ENCODE results near the gene DAP.

Gene DAP

DNA sequence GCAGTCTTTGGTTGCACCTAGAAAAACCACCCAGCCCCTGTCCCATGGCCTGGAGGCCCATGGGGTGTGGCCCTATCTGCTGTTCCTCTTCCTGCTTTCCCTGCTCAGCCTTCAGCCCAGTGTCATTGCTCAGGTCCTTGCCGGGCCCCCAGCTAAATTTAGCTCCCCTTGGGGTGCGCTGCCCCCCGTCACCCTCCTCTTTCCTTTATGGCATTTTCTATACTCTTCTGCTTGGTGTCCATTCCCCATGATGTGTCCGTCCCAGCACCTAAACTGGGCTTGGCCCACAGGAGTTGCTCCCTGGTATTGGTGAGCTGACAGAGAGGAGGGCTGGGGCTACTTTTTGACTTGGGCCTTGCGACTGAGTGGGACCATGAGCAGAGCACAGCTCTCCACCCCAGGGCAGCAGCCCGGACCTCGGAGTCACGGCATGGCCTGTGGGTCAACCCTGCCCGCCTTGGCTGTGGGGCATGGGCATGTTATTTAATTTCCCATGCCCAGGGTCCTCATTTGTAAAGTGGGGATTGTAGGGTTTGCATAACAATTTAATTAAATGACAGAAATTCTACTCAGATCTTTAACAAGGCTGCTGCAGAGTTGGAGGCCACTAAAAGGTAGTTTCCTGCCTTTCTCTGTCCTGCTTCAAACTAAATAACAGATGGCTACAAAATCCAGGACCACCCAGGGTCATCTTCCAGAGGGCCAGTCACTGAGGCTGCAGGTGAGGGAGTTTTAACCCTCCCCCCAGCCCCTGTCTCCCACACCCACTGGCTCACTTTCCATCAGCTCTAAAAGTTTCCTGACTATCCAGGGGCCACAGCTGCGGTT, 98.2 kb downstream of the DAP start:
- no peaks in the 10 kb centered on the region for H3K36me3 ChIP-seq
- no peak for DNase-seq
- H3K4me3 ChIP-seq (ENCODE audit: low read depth, low read length): no peak overlapping the region
- no peak for TF ChIP-seq CTCF (IDR thresholded peaks at IDR 0.05; ENCODE audit: low read depth, low read length)
- H3K27me3 ChIP-seq: no peaks in the 10 kb centered on the region
- H3K4me1 ChIP-seq: peaks cover 15% of the 10 kb centered on the region
- H3K9me3 ChIP-seq: no peaks in the 10 kb centered on the region

DNA sequence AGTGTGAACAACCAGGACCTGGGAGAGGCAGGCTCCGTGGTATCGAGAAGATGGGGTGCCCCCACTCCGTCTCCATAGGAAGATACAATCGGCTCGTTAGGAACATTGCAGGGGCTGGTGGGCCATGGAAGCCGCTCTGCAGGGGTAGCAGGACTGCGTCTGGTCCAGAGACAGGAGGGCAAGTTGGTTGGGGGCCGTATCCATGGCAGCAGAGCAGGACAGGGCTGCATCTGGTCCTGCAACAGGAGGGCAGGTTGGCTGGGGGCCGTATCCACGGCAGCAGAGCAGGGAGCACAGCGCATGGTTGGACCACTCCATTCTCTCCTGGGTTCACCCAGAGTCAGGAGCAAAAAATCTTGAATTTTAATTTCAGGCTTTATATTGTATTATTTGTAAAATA, 99.0 kb downstream of the DAP start:
- Histone ChIP-seq H3K4me3 (ENCODE audit: low read depth, low read length) (no peak overlapping the region), H3K36me3 (no peaks in the 10 kb centered on the region), H3K27me3 (no peaks in the 10 kb centered on the region), H3K9me3 (no peaks in the 10 kb centered on the region), H3K4me1 (peaks cover 15% of the 10 kb centered on the region)
- DNase-seq: no peak
- TF ChIP-seq CTCF (IDR thresholded peaks at IDR 0.05; ENCODE audit: low read depth, low read length): no peak

- Histone ChIP-seq H3K4me3 (ENCODE audit: low read depth, low read length) (no peak overlapping the region), H3K4me1 (peaks cover 15% of the 10 kb centered on the region), H3K27me3 (no peaks in the 10 kb centered on the region), H3K36me3 (no peaks in the 10 kb centered on the region), H3K9me3 (no peaks in the 10 kb centered on the region)
- no peak for TF ChIP-seq CTCF (IDR thresholded peaks at IDR 0.05; ENCODE audit: low read depth, low read length)
- DNase-seq: no peak
These were observed 99.6 kb downstream of the DAP start for GRCh38 chr5:10661401-10661800.

GRCh38 chr5:10660720-10661387, 100.2 kb downstream of the DAP start:
- Histone ChIP-seq H3K4me1 (peaks cover 15% of the 10 kb centered on the region), H3K36me3 (no peaks in the 10 kb centered on the region), H3K9me3 (no peaks in the 10 kb centered on the region), H3K27me3 (no peaks in the 10 kb centered on the region), H3K4me3 (ENCODE audit: low read depth, low read length) (no peak overlapping the region)
- no peak for DNase-seq
- TF ChIP-seq CTCF (IDR thresholded peaks at IDR 0.05; ENCODE audit: low read depth, low read length): no peak

GRCh38 chr5:10660135-10660534, 100.9 kb downstream of the DAP start:
- H3K9me3 ChIP-seq: no peaks in the 10 kb centered on the region
- H3K4me1 ChIP-seq: peaks cover 22% of the 10 kb centered on the region
- no peaks in the 10 kb centered on the region for H3K36me3 ChIP-seq
- H3K4me3 ChIP-seq (ENCODE audit: low read depth, low read length): no peak overlapping the region
- H3K27me3 ChIP-seq: no peaks in the 10 kb centered on the region
- no peak for DNase-seq
- TF ChIP-seq CTCF (IDR thresholded peaks at IDR 0.05; ENCODE audit: low read depth, low read length): no peak

DNA sequence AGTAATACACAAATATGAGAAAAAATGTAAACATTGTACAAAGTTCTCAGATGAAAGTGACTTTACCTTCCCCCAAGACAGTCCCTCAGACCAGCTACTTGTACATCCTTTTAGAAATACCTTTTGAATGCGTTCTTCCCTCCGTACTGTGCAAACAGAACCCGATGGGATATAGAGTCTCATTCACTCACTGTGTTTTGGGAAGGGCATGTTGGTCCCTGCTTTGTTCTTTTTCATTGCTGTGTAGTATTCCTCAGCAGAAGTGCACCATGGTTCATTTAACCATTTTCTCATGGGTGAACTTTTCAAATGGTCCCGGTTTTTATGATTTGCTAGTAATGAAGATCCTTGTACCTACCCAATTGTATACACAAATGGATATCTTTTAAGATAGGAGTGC, 102.8 kb downstream of the DAP start:
- no peak for TF ChIP-seq CTCF (IDR thresholded peaks at IDR 0.05; ENCODE audit: low read depth, low read length)
- no peak for DNase-seq
- Histone ChIP-seq H3K4me3 (ENCODE audit: low read depth, low read length) (no peak overlapping the region), H3K27me3 (no peaks in the 10 kb centered on the region), H3K4me1 (peaks cover 24% of the 10 kb centered on the region), H3K36me3 (no peaks in the 10 kb centered on the region), H3K9me3 (no peaks in the 10 kb centered on the region)

Data from BE2C (cell line).